Mesenchymal stem cell (in vitro differentiated cells and primary cell): ENCODE measurements around the gene TSPAN6.

Source experiments
- DNase-seq: peaks from one replicate; pipeline ENCODE4 v3.0.0-alpha.2; 2013
- H2AFZ ChIP-seq: one replicate; pipeline ENCODE4 v1.6.1; 2013; ENCODE audit warnings: low read depth, mild to moderate bottlenecking, control low read depth, inconsistent platforms, low read length, moderate library complexity
- H2AK5ac ChIP-seq: 2 replicates; pipeline ENCODE4 v1.6.1; 2013; ENCODE audit warnings: low read length, moderate library complexity, mild to moderate bottlenecking, inconsistent platforms; ENCODE audit not compliant: severe bottlenecking
- H2BK120ac ChIP-seq: one replicate; pipeline ENCODE4 v1.6.1; 2013; ENCODE audit warnings: low read depth, mild to moderate bottlenecking, inconsistent platforms, low read length, moderate library complexity
- H2BK12ac ChIP-seq, 2 experiments: one replicate each; pipeline ENCODE4 v1.6.1; 2013; ENCODE audit warnings: inconsistent platforms in 2 of 2, low read length in 2 of 2, mild to moderate bottlenecking in 2 of 2, moderate library complexity in 2 of 2, control low read depth in 1 of 2
- H2BK15ac ChIP-seq: one replicate; pipeline ENCODE4 v1.6.1; 2013; ENCODE audit warnings: mild to moderate bottlenecking, low read depth, inconsistent platforms; ENCODE audit not compliant: poor library complexity, severe bottlenecking
- H2BK5ac ChIP-seq: 2 replicates; pipeline ENCODE4 v1.6.1; 2013; ENCODE audit warnings: low read depth, mild to moderate bottlenecking, low read length, control low read depth, inconsistent platforms; ENCODE audit not compliant: poor library complexity, severe bottlenecking
- H3K14ac ChIP-seq, 2 experiments: one replicate each; pipeline ENCODE4 v1.6.1; 2013; ENCODE audit warnings: inconsistent platforms in 2 of 2, low read length in 2 of 2, control low read depth in 1 of 2, mild to moderate bottlenecking in 1 of 2, moderate library complexity in 1 of 2
- H3K18ac ChIP-seq, 2 experiments: one replicate each; pipeline ENCODE4 v1.6.1; 2013; ENCODE audit warnings: inconsistent platforms in 2 of 2, low read length in 2 of 2, control low read depth in 1 of 2, low read depth in 1 of 2, mild to moderate bottlenecking in 1 of 2
- H3K23ac ChIP-seq, 2 experiments: one replicate each; pipeline ENCODE4 v1.6.1; 2013; ENCODE audit warnings: inconsistent platforms in 2 of 2, low read length in 2 of 2, mild to moderate bottlenecking in 2 of 2, moderate library complexity in 2 of 2, control low read depth in 1 of 2
- H3K27ac ChIP-seq: 2 replicates; pipeline ENCODE4 v1.5.1; 2013; ENCODE audit warnings: mild to moderate bottlenecking, moderate library complexity, low read length, control low read depth, inconsistent platforms; ENCODE audit not compliant: poor library complexity, severe bottlenecking
- H3K27me3 ChIP-seq, 2 experiments: 2 replicates each; pipeline versions ENCODE4 v1.6.1 to v1.7.0; 2013; ENCODE audit warnings: low read length in 2 of 2, mild to moderate bottlenecking in 2 of 2, moderate library complexity in 2 of 2, control low read depth in 1 of 2, inconsistent platforms in 1 of 2; ENCODE audit not compliant: control insufficient read depth in 1 of 2, insufficient read depth in 1 of 2
- H3K36me3 ChIP-seq, 2 experiments: 2 replicates each; pipeline versions ENCODE4 v1.6.1 to v1.7.0; 2013; ENCODE audit warnings: low read length in 2 of 2, control low read depth in 1 of 2, inconsistent platforms in 1 of 2, low read depth in 1 of 2, mild to moderate bottlenecking in 1 of 2; ENCODE audit not compliant: insufficient read depth in 2 of 2, control insufficient read depth in 1 of 2
- H3K4ac ChIP-seq, 2 experiments: one replicate each; pipeline ENCODE4 v1.6.1; 2013; ENCODE audit warnings: inconsistent platforms in 2 of 2, low read length in 2 of 2, mild to moderate bottlenecking in 2 of 2, moderate library complexity in 2 of 2, control low read depth in 1 of 2, low read depth in 1 of 2
- H3K4me1 ChIP-seq: 2 replicates; pipeline ENCODE4 v1.6.1; 2013; ENCODE audit warnings: low read depth, low read length, control low read depth; ENCODE audit not compliant: control insufficient read depth, insufficient read depth
- H3K4me2 ChIP-seq: 2 replicates; pipeline ENCODE4 v1.6.1; 2013; ENCODE audit warnings: low read length, mild to moderate bottlenecking, inconsistent platforms; ENCODE audit not compliant: poor library complexity, severe bottlenecking
- H3K4me3 ChIP-seq, 2 experiments: 2 replicates each; pipeline versions ENCODE4 v1.5.1 to v1.7.0; 2013; ENCODE audit warnings: low read length in 2 of 2, mild to moderate bottlenecking in 2 of 2, control low read depth in 1 of 2, low read depth in 1 of 2; ENCODE audit not compliant: insufficient read depth in 1 of 2
- H3K79me1 ChIP-seq: replicated peaks from 2 replicates; pipeline ENCODE4 v1.6.1; 2013; ENCODE audit warnings: mild to moderate bottlenecking, control low read depth, low read length, inconsistent platforms; ENCODE audit not compliant: poor library complexity, severe bottlenecking
- H3K9ac ChIP-seq: 2 replicates; pipeline ENCODE4 v1.7.0; 2013; ENCODE audit warnings: mild to moderate bottlenecking, low read length, moderate library complexity
- H3K9me3 ChIP-seq: 2 replicates; pipeline ENCODE4 v1.7.0; 2013; ENCODE audit warnings: mild to moderate bottlenecking, low read length; ENCODE audit not compliant: control insufficient read depth
- H4K8ac ChIP-seq: one replicate; pipeline ENCODE4 v1.6.1; 2013; ENCODE audit warnings: inconsistent platforms, mild to moderate bottlenecking, low read length, moderate library complexity
- H4K91ac ChIP-seq: one replicate; pipeline ENCODE4 v1.6.1; 2013; ENCODE audit warnings: mild to moderate bottlenecking, low read length, inconsistent platforms
- WGBS: methylation state at CpG from one replicate; pipeline ENCODE4 v1.1.7; 2013; ENCODE audit warnings: mixed read lengths; 5-methylcytosine and 5-hydroxymethylcytosine counted together

The TSPAN6 gene

DNA sequence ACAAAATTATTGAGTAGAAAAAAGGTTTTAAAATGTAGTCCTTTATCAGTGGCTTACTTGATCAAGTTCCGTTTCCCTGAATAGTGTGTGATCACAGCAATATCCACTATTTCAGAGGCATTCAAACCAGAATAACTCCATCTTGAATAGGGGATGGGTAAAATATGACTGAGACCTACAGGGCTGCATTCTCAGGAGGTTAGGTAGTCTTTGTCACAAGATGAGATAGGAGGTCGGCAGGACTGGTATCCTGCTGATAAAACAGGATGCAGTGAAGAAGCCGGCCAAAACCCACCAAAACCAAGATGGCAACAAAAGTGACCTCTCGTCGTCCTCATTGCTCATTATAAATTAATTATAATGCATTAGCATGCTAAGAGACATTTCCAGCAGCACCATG is 24.7 kb downstream of the TSPAN6 start:
- H3K27me3 ChIP-seq, result peaks cover 0 to 37% of the 10 kb centered on the region in 2 experiments
- no peaks in the 10 kb centered on the region for H3K9me3 ChIP-seq
- no peaks in the 10 kb centered on the region for H3K36me3 ChIP-seq
- H3K4me3 ChIP-seq, result no peak overlapping the region
- no peak overlapping the region for H4K8ac ChIP-seq
- H2BK12ac ChIP-seq, result no peak overlapping the region
- no peak overlapping the region for H2BK15ac ChIP-seq
- H2AFZ ChIP-seq, result no peak overlapping the region
- no peak overlapping the region for H3K14ac ChIP-seq
- H3K18ac ChIP-seq, result no peak overlapping the region
- H2BK120ac ChIP-seq, result no peak overlapping the region
- no peaks in the 10 kb centered on the region for H3K4me1 ChIP-seq
- H3K9ac ChIP-seq, result no peak overlapping the region
- no peak overlapping the region for H3K27ac ChIP-seq
- H3K79me1 ChIP-seq, result no peaks in the 10 kb centered on the region
- H3K4ac ChIP-seq, result no peak overlapping the region
- H4K91ac ChIP-seq, result no peak overlapping the region
- H2BK5ac ChIP-seq, result no peak overlapping the region
- H2AK5ac ChIP-seq, result no peak overlapping the region
- WGBS, result 94% methylated on average over 3 of the region's 5 CpGs
- no peak overlapping the region for H3K4me2 ChIP-seq
- no peak for DNase-seq
- no peak overlapping the region for H3K23ac ChIP-seq

DNA sequence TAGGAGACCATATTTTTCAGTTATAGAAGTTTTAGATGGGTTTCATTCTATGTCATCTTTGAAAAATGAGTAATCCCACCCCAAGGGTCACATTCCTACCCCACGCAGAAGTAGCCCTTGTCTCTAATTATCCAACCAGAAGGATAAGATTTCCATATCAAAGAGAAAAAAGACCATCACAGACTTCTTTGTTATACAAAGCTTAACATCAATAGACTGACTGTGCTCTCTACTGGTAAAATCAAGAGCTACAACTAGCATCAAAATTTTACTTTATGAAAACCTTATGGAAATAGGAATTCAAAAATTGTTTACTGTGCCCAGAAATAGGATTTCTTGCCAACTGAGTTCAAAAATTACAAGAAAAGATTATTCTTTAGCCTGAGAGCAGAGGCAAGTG is 27.0 kb downstream of the TSPAN6 start:
- Histone ChIP-seq H3K27me3 (peaks cover 0 to 43% of the 10 kb centered on the region in 2 experiments), H2AFZ (no peak overlapping the region), H3K4ac (no peak overlapping the region), H2BK5ac (no peak overlapping the region), H2BK15ac (no peak overlapping the region), H2AK5ac (no peak overlapping the region), H3K4me1 (no peaks in the 10 kb centered on the region), H3K23ac (no peak overlapping the region), H3K9me3 (no peaks in the 10 kb centered on the region), H3K79me1 (no peaks in the 10 kb centered on the region), H3K4me2 (no peak overlapping the region), H4K8ac (no peak overlapping the region), H2BK120ac (no peak overlapping the region), H3K9ac (no peak overlapping the region), H3K14ac (no peak overlapping the region), H3K18ac (no peak overlapping the region), H3K4me3 (no peak overlapping the region), H4K91ac (no peak overlapping the region), H3K27ac (no peak overlapping the region), H3K36me3 (no peaks in the 10 kb centered on the region), H2BK12ac (no peak overlapping the region)
- no peak for DNase-seq
- 9% methylated on average over 1 of the region's 1 CpG for WGBS

DNA sequence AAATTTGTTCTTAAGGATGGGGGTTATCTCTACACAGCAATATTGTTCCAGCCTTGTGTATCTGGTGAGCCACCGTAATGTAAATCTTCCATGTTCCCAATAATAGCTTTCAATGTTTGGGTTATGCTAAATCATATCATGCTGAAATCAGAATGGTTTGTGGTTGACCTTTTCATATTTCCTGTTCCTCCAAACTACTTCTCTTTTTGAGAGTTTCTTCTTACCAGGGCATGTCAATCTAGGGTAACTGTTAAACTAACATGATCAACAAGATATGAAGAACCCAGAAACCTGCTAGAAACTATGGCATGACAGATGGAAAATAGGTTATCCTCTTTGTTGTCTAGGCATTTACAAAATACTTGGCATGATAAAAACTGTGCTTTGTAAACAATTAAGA is 29.9 kb downstream of the TSPAN6 start:
- no peaks in the 10 kb centered on the region for H3K4me1 ChIP-seq
- no peak overlapping the region for H3K4me3 ChIP-seq
- no peak overlapping the region for H2AK5ac ChIP-seq
- H2BK5ac ChIP-seq, result no peak overlapping the region
- no peak overlapping the region for H3K27ac ChIP-seq
- DNase-seq, result no peak
- H2BK15ac ChIP-seq, result no peak overlapping the region
- H3K18ac ChIP-seq, result no peak overlapping the region
- no CpG with 5 or more reads among the region's 1 CpG for WGBS
- no peak overlapping the region for H4K8ac ChIP-seq
- no peaks in the 10 kb centered on the region for H3K9me3 ChIP-seq
- H2BK120ac ChIP-seq, result no peak overlapping the region
- H3K14ac ChIP-seq, result no peak overlapping the region
- H3K23ac ChIP-seq, result no peak overlapping the region
- H3K9ac ChIP-seq, result no peak overlapping the region
- no peak overlapping the region for H3K4me2 ChIP-seq
- H2BK12ac ChIP-seq, result no peak overlapping the region
- H4K91ac ChIP-seq, result no peak overlapping the region
- H3K4ac ChIP-seq, result no peak overlapping the region
- H2AFZ ChIP-seq, result no peak overlapping the region
- no peaks in the 10 kb centered on the region for H3K36me3 ChIP-seq
- H3K27me3 ChIP-seq, result peaks cover 0 to 24% of the 10 kb centered on the region in 2 experiments
- no peaks in the 10 kb centered on the region for H3K79me1 ChIP-seq

DNA sequence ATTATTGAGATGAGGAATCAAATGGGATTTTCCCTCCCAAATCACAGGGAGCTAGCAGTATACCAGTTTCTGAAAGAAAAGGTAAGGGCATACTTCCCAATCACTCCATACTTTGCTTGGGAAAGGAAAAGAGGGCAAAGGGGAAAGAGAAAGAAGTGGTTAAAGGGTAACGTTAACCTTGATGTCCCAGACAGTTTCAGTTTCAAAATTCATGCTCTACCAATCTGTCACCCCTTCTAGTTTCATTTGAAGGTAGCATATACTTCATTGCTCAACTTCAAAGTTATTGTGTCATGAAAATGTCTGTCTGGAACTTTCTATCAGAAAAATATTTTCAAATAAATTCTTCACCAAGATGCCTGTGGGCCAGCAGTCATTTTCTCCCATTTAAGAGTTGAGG is 35.8 kb downstream of the TSPAN6 start:
- H2BK120ac ChIP-seq, result no peak overlapping the region
- H3K4ac ChIP-seq, result no peak overlapping the region
- no peaks in the 10 kb centered on the region for H3K4me1 ChIP-seq
- no peak overlapping the region for H2BK15ac ChIP-seq
- H3K4me3 ChIP-seq, result no peak overlapping the region
- H4K8ac ChIP-seq, result no peak overlapping the region
- no peak overlapping the region for H2AFZ ChIP-seq
- H2BK5ac ChIP-seq, result no peak overlapping the region
- no peak overlapping the region for H3K9ac ChIP-seq
- H2BK12ac ChIP-seq, result no peak overlapping the region
- no peak for DNase-seq
- no peak overlapping the region for H3K14ac ChIP-seq
- no peaks in the 10 kb centered on the region for H3K9me3 ChIP-seq
- H3K36me3 ChIP-seq, result no peaks in the 10 kb centered on the region
- no peak overlapping the region for H3K27ac ChIP-seq
- peaks cover 0 to 41% of the 10 kb centered on the region in 2 experiments for H3K27me3 ChIP-seq
- no CpG with 5 or more reads among the region's 1 CpG for WGBS
- no peak overlapping the region for H2AK5ac ChIP-seq
- no peak overlapping the region for H4K91ac ChIP-seq
- H3K18ac ChIP-seq, result no peak overlapping the region
- no peaks in the 10 kb centered on the region for H3K79me1 ChIP-seq
- no peak overlapping the region for H3K4me2 ChIP-seq
- H3K23ac ChIP-seq, result no peak overlapping the region
